Daoy (cell line): ENCODE results near the gene FCRL2. TPM values are rescaled to one million over a fixed set of nuclear protein-coding genes. Genes with fewer than 3 reads are reported as not detected.

Experiments
- total RNA-seq: library from RNA; depleted of rRNA; stranded (reverse); fragments of >200 nt; shearing (Covaris generic); gene quantifications from 2 replicates; pipeline ENCODE4 v1.2.3, GENCODE V29; 2014; rRNA removed

Gene FCRL2
- total RNA-seq, 1 experiment from 2014 or later = not detected

Other genes with a start within 250 kb of the FCRL2 start
- gene FCRL5, start 224.6 kb downstream of the FCRL2 start, total RNA-seq = not detected in 2 replicates
- gene FCRL4, start 179.0 kb downstream of the FCRL2 start, total RNA-seq = not detected in 2 replicates
- gene FCRL3, start 76.4 kb downstream of the FCRL2 start, total RNA-seq = not detected in 2 replicates
- gene FCRL1, start 43.0 kb upstream of the FCRL2 start, total RNA-seq = not detected in 2 replicates
- not detected in 2 replicates for gene CD5L, start 64.7 kb upstream of the FCRL2 start, total RNA-seq
- gene KIRREL1, start 216.5 kb upstream of the FCRL2 start, total RNA-seq = 42.6 and 46.0 TPM in 2 replicates